NCI-H2029 treated with DMSO at 0.1 percent for 48 hours (cell line): ENCODE results near the gene TMEM117.
"Not testable (repeated sequence)": the region's sequence is repeated elsewhere in the genome, so short reads cannot be mapped to it uniquely, and the experiment has no call there.

Experiments
- DNase-seq: peaks from one replicate; lab custom pipeline; 2025; lab: John Stamatoyannopoulos, UW

Gene TMEM117

GRCh38 chr12:44025499-44025898, 189.6 kb downstream of the TMEM117 start:
- DNase-seq = no peak

GRCh38 chr12:44026046-44026445, 190.2 kb downstream of the TMEM117 start:
- no peak for DNase-seq

- DNase-seq = not testable (repeated sequence)
Measured at GRCh38 chr12:44026926-44027325, 191.0 kb downstream of the TMEM117 start.

GRCh38 chr12:44029194-44029593, 193.3 kb downstream of the TMEM117 start:
- no peak for DNase-seq

- DNase-seq = no peak
Measured at GRCh38 chr12:44031472-44032185, 195.7 kb downstream of the TMEM117 start.

- no peak for DNase-seq
Measured at GRCh38 chr12:44034906-44035305, 199.0 kb downstream of the TMEM117 start.

- DNase-seq = no peak
Measured at GRCh38 chr12:44036875-44037443, 201.1 kb downstream of the TMEM117 start.

GRCh38 chr12:44038411-44038810, 202.5 kb downstream of the TMEM117 start:
- no peak for DNase-seq

- DNase-seq = not testable (repeated sequence)
Measured at GRCh38 chr12:44044491-44044890, 208.6 kb downstream of the TMEM117 start.

- DNase-seq = no peak
Measured at GRCh38 chr12:44046732-44047417, 211.0 kb downstream of the TMEM117 start.

- DNase-seq = no peak
Measured at GRCh38 chr12:44052554-44052953, 216.7 kb downstream of the TMEM117 start.

GRCh38 chr12:44053549-44054127, 217.8 kb downstream of the TMEM117 start:
- DNase-seq = no peak

- DNase-seq = no peak
Measured at GRCh38 chr12:44054281-44054680, 218.4 kb downstream of the TMEM117 start.

- DNase-seq = no peak
Measured at GRCh38 chr12:44058366-44058765, 222.5 kb downstream of the TMEM117 start.

GRCh38 chr12:44059476-44059875, 223.6 kb downstream of the TMEM117 start:
- DNase-seq = no peak

GRCh38 chr12:44063671-44064070, 227.8 kb downstream of the TMEM117 start:
- DNase-seq = no peak

GRCh38 chr12:44076871-44077270, 241.0 kb downstream of the TMEM117 start:
- DNase-seq = no peak

GRCh38 chr12:44077294-44077693, 241.4 kb downstream of the TMEM117 start:
- no peak for DNase-seq

GRCh38 chr12:44078273-44078672, 242.4 kb downstream of the TMEM117 start:
- DNase-seq = no peak

GRCh38 chr12:44088647-44089046, 252.8 kb downstream of the TMEM117 start:
- DNase-seq = no peak

- DNase-seq = no peak
Measured at GRCh38 chr12:44091948-44092606, 256.2 kb downstream of the TMEM117 start.

- no peak for DNase-seq
Measured at GRCh38 chr12:44098786-44099185, 262.9 kb downstream of the TMEM117 start.
